Activated T-helper 9 cell treated with anti-CD3 and anti-CD28 coated beads, Interleukin-2, amount 50 U/mL, for 16 hours (primary cell): Measurements from ENCODE around the gene TBC1D3B.
"Not testable (repeated sequence)": the region's sequence is repeated elsewhere in the genome, so short reads cannot be mapped to it uniquely, and the experiment has no call there.

Source experiments
- DNase-seq: peaks from one replicate; pipeline ENCODE4 v3.0.0-alpha.2; 2020; ENCODE audit warnings: low read depth

TBC1D3B gene

GRCh38 chr17:36176536-36176935 is at the start of gene TBC1D3B:
TSS of gene TBC1D3B (minus strand) at chr17:36176636. CDS start at chr17:36175050, 1,586 bp downstream.
- not testable (repeated sequence) for DNase-seq

DNA sequence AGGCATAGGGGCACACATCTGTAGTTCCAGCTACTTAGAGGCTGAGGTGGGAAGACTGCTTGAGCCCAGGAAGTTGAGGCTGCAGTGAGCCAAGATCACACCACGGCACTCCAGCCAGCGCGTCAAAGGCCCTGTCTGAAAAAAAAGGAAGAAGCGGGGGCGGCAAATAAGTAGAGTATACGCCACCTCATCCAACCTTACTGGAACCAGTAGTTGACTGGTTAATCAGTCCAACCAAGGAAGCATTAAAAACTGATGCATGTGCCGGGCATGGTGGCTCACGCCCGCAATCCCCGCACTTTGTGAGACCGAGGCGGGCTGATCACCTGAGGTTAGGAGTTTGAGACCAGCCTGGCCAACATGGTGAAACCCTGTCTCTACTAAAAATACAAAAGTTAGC is 46.5 kb upstream of the TBC1D3B start:
- not testable (repeated sequence) for DNase-seq

DNA sequence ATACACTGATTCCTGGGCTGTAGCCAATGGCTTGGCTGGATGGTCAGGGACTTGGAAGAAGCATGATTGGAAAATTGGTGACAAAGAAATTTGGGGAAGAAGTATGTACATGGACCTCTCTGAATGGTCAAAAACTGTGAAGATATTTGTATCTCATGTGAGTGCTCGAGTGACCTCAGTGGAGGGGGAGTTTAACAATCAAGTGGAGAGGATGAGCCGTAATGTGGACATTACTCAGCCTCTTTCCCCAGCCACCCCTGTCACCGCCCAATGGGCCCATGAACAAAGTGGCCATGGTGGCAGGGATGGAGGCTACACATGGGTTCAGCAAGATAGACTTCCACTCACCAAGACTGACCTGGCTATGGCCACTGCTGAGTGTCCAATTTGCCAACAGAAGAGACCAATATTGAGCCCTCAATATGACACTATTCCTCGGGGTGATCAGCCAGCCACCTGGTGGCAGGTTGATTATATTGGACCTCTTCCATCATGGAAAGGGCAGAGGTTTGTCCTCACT is 45.2 kb upstream of the TBC1D3B start:
- not testable (repeated sequence) for DNase-seq

DNA sequence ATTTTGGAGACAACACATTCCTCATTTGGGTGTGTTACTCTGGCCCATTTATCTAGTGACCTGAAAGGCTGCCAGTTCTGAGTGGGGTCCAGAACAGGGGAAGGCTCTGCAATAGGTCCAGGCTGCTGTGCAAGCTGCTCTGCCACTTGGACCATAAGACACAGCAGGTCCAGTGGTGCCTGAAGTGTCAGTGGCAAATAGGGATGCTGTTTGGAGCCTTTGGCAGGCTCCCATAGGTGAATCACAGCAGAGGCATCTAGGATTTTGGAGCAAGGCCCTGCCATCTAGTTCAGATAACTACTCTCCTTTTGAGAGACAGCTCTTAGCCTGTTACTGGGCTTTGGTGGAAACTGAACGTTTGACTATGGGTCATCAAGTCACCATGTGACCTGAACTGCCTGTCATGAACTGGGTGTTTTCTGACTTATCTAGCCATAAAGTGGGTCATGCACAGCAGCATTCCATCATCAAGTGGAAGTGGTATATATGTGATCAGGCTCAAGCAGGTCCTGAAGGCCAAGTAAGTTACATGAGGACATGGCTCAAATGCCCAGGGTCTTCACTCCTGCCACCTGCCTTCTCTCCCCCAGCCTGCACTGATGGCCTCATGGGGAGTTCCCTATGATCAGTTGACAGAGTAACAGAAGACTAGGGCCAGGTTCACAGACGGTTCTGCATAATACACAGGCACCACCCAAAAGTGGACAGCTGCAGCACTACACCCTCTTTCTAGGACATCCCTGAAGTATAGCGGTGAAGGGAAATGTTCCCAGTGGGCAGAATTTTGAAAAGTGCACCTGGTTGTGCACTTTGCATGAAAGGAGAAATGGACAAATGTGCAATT is 44.5 kb upstream of the TBC1D3B start:
- not testable (repeated sequence) for DNase-seq

DNA sequence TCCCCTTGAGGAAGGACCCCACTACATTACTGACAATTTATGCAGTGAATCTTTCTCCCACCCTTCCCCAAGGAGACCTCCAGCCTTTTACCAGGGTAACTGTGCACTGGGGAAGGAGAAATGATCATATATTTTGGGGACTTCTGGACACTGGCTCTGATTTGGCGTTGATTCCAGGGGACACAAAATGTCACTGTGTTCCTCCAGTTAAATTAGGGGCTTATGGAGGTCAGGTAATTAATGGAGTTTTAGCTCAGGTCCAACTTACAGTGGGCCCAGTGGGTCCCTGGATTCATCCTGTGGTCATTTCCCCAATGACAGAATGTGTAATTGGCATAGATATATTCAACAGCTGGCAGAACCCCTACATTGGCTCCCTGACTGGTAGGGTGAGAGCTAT is 43.1 kb upstream of the TBC1D3B start:
- not testable (repeated sequence) for DNase-seq

DNA sequence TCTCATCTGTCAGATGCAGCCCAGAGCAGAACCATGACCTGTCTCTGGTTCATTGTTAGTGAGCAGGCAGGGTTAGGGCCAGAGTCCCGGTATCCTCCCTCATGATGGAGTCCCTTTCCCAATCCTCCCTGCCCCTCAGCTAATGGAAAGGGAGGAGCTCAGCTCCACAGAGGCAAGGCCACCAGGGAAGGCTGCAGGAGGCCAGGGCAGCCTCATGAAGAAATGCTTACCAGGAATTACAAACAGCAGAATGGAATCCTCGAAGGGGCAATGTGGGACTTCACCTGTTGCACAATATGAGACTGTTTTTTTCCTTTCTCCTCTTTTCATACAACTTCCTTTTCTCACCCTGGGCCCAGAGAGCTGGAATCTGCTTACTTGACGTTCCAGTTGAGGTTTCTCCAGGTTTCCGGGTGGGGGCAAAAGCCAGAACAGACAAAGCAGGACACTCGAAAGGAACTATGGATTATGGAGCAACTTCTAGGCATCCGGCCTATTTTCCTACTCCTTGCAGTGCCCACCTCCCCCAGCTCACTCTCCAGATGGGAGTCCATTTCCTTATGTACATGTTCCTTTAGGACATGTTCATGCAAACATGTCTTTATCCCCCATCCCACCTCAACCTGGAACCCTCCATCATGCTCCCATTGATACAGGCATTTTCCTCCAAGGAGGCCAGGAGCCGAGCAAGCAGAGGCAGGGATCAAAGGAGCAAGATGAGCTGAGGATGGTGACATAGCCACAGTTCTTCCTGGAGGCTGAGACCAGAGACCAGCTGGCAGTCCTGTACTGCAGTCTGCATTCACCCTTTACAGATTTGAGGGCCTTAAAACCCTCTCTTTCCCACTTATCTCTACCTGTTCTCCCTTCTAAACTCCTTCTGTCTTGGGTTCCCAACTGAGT is 39.2 kb upstream of the TBC1D3B start:
- not testable (repeated sequence) for DNase-seq

DNA sequence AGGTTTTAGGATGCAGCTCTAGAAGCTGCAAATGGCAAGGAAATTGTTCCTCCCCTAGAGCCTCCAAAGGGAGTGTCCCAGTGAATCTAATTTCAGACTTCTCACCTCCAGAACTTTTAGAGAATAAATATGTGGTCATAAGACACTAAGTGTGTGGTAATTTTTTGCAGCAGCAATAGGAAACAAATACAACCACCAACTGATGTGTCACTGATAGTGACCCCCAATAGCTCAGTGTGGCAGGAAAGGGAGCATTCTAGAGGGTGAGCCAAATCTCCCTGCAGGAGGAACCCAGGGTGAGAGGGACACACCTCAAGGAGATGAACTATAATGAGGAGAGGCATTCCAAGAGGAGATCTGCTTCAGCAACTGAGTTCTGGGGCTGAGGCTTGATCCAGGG is 38.5 kb upstream of the TBC1D3B start:
- no peak for DNase-seq

DNA sequence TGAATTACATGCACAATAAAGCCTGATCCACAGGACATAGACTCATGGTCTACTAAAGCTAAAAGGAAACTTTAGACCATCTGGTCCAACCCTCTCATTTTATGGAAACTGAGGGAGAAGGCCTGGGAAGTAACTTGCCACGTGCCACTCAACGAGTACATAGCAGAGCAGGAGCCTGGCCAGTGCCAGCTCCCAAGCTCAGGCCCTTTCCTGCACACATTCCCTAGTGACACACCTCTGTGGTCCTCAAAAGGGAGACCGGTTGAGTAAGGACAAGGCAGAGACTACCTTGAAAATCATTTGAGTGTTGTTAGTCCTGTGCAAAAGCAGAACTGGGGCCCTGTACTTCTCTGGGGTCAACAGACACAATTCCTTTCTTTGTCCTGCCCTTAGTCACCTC is 37.3 kb upstream of the TBC1D3B start:
- DNase-seq, result no peak

DNA sequence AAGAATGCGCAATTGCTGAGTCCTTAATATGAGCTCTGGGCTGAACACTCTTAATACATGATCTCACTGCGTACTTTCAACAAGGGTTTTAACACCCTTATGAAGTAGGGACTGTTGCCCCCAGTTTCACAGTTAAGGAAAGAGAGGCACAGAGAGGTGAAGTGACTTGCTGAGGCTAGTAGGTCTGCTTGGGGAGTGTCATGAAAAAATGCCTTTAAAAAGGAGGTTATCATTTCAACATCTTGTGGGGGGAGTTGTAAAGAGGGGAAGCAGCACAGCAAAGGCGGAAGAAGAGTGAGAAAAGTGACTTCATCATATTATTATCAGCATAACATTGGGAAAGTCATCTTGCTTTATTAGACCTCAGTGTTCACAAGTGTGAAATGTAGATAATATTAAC is 36.5 kb upstream of the TBC1D3B start:
- no peak for DNase-seq

DNA sequence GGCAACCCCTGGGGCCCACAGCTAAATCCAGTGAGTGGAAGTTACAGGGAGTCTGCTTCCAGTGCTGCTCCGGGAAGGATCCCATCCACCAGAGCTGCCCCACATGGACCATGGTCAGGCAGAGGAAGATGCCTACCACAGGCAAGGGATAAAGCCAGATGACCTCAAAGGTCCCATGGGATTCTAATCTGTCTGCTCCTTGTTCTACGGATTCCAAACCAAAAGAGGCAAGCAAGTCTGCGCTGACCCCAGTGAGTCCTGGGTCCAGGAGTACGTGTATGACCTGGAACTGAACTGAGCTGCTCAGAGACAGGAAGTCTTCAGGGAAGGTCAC is 35.8 kb upstream of the TBC1D3B start:
- DNase-seq, result no peak

DNA sequence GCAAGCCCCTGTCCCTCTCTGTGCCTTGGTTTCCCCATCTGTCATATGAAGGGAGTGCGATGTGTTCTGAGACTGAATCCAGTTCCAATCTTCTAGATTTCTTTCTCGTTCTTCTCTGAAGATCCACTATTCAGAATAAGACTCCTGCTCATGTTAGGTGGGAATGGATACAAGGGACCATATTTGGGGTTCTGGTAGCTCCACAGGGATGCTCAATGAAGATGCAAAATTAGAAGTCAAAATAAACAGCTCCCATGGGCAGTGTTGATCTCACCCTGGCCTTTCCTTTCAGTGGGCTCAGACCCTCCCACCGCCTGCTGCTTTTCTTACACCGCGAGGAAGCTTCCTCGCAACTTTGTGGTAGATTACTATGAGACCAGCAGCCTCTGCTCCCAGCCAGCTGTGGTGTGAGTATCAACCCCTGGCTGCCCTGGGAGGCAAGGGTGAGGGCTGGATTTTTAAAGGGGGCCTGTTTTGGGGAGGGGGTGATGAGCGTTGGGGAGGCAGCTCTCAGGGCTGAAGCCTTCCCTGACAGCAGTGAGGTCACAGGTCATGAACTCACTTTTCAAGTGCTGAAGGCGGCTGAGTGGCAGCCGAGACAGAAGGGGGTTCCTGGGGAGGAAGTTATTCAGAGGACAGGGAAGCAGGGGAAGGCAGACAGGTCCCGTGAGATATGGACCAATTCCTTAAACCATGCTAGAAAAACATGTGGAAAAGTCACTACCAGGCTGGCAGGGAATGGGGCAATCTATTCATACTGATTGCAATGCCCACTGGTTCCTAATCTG is 35.2 kb upstream of the TBC1D3B start:
- DNase-seq, result not testable (repeated sequence)

- not testable (repeated sequence) for DNase-seq
These were observed 34.2 kb upstream of the TBC1D3B start, which contains the start of gene CCL4L2 for GRCh38 chr17:36210439-36211211. TSS of gene CCL4L2 (plus strand) at chr17:36211063.

DNA sequence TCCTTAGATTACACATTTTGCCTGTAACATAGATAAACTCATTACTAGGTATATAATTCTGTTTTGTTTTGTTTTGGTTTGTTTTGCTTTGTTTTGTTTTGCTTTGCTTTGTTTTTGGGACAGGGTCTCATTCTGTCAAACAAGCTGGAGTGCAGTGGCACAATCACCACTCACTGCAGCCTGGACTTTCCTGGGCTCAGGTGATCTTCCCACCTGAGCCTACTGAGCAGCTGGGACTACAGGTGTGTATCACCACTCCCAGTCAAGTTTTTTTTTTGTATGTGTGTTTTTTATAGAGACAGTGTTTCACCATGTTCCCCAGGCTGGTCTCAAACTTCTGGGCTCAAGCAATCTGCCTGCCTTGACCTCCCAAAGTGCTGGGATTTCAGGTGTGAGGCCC is 33.1 kb upstream of the TBC1D3B start:
- DNase-seq, result no peak

DNA sequence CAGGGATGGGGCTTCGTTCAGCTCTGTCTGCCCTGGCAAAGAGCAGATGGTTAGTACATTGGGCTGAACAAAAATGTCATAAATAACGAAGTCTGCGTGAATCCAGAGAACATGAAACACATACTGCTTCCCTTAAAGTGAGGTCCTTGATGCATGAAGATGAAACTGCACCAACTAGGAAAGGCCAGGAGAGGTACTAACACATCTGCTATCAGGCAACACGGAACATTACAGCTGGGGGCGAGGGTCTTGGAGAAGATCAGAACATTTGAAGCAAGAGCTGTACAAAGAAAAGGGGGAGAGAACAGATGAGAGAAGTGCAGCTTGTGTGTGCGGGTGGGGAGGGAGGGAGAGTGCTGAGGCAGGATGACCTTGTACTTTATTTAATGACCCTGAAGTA is 30.9 kb upstream of the TBC1D3B start:
- not testable (repeated sequence) for DNase-seq

GRCh38 chr17:36206486-36206821 is 30.0 kb upstream of the TBC1D3B start:
- DNase-seq, result not testable (repeated sequence)

GRCh38 chr17:36205637-36206485 is 29.4 kb upstream of the TBC1D3B start:
- no peak for DNase-seq

- no peak for DNase-seq
These were observed 28.5 kb upstream of the TBC1D3B start for GRCh38 chr17:36204724-36205500.

GRCh38 chr17:36203335-36203734 is 26.9 kb upstream of the TBC1D3B start:
- DNase-seq, result no peak

DNA sequence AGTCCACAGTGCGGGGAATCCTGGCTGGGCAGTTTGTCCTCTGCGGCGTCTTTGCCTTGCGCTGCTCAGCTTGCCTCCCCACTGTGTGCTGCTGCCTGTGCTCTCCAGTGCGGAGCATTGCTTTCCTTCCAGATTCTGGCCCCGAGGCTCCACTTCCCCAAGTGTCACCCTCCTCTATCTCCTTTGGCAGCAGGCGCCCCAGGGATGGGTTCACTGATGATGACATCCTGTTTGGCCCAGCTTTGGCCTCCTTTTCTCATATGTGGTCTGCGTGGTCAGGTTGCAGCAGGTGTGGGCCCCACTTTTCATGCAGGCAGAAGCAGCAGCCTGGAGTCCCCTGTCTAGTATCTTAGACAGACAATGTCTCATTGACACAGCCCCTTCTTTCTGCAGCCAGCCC is 25.1 kb upstream of the TBC1D3B start:
- not testable (repeated sequence) for DNase-seq
